Measurements from ENCODE around the gene NUTM2G.
"Not testable (repeated sequence)": the region's sequence is repeated elsewhere in the genome, so short reads cannot be mapped to it uniquely, and the experiment has no call there.

The NUTM2G gene, protein sequence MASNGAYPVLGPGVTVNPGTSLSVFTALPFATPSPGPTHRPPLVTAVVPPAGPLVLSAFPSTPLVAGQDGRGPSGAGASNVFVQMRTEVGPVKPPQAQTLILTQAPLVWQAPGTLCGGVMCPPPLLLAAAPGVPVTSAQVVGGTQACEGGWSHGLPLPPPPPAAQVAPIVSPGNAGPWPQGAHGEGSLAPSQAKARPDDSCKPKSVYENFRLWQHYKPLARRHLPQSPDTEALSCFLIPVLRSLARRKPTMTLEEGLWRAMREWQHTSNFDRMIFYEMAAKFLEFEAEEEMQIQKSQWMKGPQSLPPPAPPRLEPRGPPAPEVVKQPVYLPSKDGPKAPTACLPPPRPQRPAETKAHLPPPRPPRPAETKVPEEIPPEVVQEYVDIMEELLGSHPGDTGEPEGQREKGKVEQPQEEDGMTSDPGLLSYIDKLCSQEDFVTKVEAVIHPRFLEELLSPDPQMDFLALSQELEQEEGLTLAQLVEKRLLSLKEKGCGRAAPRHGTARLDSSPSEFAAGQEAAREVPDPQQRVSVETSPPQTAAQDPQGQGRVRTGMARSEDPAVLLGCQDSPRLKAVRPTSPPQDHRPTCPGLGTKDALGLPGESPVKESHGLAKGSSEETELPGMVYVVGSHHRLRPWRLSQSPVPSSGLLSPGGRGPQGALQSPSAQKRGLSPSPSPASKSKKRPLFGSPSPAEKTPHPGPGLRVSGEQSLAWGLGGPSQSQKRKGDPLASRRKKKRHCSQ

DNA sequence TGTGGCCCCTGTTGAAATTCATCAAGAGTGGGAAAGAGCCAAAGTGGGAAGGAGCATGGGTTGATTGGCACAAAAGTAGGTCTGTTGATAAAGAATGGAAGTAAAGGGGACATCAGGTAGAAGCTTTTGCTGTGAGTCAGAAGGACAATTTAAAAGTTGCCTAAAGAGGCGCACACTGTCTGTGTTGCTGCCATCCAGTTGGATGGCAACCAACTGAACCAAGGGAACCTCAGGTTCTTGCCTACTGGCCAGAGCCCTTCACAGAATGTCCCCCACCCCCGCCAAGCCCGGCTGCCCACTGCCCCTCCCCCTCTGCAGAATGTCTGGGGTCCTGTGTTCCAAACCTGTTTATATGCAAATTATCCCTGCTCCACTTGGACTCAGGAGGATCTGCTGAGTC lies at the start of gene NUTM2G:
TSS of gene NUTM2G (plus strand) at position 301 of the 400 bp plus-strand sequence. CDS start 182 bp downstream, outside the sequence.
- H3K4me3 ChIP-seq (ENCODE audit: low read depth, low read length); DNase-seq (ENCODE audit: low read depth, low spot score); in situ Hi-C loops (cut with HindIII; ENCODE audit: low sequenced_read_pairs): not testable (repeated sequence)

DNA sequence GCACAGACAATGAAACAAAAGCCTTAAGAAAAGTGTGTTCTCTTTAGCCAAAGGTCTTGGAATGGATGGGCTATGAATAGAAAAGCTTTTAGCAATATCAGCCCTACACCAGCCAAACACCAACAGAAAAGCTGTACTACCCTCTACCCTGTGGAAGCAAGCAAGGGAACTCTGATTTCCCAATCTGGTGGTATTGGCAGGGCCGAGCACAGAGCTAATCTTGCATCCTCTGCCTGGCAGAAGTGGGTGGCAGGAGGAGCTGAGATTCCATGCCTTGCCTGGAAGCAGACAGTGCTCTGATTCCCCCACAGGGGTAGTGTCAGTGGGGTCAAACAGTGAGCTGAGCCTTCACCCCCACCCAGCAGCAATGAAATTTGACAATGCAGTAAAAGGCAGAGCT lies 44.7 kb upstream of the NUTM2G start:
- no peak for DNase-seq (ENCODE audit: low read depth, low spot score)
- in situ Hi-C loops (cut with HindIII; ENCODE audit: low sequenced_read_pairs): no loop called here
- H3K4me3 ChIP-seq (ENCODE audit: low read depth, low read length): no peak overlapping the region
- TF ChIP-seq, protein P1, sequence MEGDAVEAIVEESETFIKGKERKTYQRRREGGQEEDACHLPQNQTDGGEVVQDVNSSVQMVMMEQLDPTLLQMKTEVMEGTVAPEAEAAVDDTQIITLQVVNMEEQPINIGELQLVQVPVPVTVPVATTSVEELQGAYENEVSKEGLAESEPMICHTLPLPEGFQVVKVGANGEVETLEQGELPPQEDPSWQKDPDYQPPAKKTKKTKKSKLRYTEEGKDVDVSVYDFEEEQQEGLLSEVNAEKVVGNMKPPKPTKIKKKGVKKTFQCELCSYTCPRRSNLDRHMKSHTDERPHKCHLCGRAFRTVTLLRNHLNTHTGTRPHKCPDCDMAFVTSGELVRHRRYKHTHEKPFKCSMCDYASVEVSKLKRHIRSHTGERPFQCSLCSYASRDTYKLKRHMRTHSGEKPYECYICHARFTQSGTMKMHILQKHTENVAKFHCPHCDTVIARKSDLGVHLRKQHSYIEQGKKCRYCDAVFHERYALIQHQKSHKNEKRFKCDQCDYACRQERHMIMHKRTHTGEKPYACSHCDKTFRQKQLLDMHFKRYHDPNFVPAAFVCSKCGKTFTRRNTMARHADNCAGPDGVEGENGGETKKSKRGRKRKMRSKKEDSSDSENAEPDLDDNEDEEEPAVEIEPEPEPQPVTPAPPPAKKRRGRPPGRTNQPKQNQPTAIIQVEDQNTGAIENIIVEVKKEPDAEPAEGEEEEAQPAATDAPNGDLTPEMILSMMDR (IDR thresholded peaks at IDR 0.05; ENCODE audit: low read depth, low read length): no peak

- in situ Hi-C loops (cut with HindIII; ENCODE audit: low sequenced_read_pairs): no loop called here
- DNase-seq (ENCODE audit: low read depth, low spot score): peak; percentile 51
- TF ChIP-seq, protein P1 (IDR thresholded peaks at IDR 0.05; ENCODE audit: low read depth, low read length): no peak
- H3K4me3 ChIP-seq (ENCODE audit: low read depth, low read length): no peak overlapping the region
Measured at GRCh38 chr9:96884443-96884842, 44.2 kb upstream of the NUTM2G start.

DNA sequence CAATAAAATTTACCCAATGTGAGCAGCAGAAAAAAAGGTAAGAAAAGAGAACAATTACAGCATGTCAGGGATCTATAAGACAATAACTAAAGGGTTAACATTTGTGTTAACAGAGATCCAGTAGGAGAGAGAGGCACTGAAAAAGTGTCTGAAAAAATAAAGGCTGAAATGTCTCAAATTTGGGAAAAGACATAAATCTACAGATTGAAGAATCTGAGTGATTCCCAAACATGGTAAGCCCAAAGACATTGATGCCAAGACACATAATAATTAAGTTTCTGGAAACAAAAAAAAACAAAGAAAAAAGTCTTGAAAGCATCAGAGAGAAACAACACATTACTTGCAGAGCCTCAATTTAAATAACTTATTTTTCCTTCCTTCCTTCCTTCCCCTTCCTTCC lies 43.2 kb upstream of the NUTM2G start:
- in situ Hi-C loops (cut with HindIII; ENCODE audit: low sequenced_read_pairs): no loop called here
- no peak for DNase-seq (ENCODE audit: low read depth, low spot score)
- H3K4me3 ChIP-seq (ENCODE audit: low read depth, low read length): no peak overlapping the region
- TF ChIP-seq, protein P1 (IDR thresholded peaks at IDR 0.05; ENCODE audit: low read depth, low read length): no peak

- in situ Hi-C loops (cut with HindIII; ENCODE audit: low sequenced_read_pairs): no loop called here
- DNase-seq (ENCODE audit: low read depth, low spot score): no peak
- H3K4me3 ChIP-seq (ENCODE audit: low read depth, low read length): no peak overlapping the region
- TF ChIP-seq, protein P1 (IDR thresholded peaks at IDR 0.05; ENCODE audit: low read depth, low read length): no peak
Measured at GRCh38 chr9:96888591-96888990, 40.1 kb upstream of the NUTM2G start.

- no peak overlapping the region for H3K4me3 ChIP-seq (ENCODE audit: low read depth, low read length)
- no peak for DNase-seq (ENCODE audit: low read depth, low spot score)
- in situ Hi-C loops (cut with HindIII; ENCODE audit: low sequenced_read_pairs): no loop called here
- TF ChIP-seq, protein P1 (IDR thresholded peaks at IDR 0.05; ENCODE audit: low read depth, low read length): no peak
Measured at GRCh38 chr9:96892131-96892530, 36.5 kb upstream of the NUTM2G start.

GRCh38 chr9:96900010-96900409 lies 28.6 kb upstream of the NUTM2G start:
- DNase-seq (ENCODE audit: low read depth, low spot score); in situ Hi-C loops (cut with HindIII; ENCODE audit: low sequenced_read_pairs); H3K4me3 ChIP-seq (ENCODE audit: low read depth, low read length): not testable (repeated sequence)

DNA sequence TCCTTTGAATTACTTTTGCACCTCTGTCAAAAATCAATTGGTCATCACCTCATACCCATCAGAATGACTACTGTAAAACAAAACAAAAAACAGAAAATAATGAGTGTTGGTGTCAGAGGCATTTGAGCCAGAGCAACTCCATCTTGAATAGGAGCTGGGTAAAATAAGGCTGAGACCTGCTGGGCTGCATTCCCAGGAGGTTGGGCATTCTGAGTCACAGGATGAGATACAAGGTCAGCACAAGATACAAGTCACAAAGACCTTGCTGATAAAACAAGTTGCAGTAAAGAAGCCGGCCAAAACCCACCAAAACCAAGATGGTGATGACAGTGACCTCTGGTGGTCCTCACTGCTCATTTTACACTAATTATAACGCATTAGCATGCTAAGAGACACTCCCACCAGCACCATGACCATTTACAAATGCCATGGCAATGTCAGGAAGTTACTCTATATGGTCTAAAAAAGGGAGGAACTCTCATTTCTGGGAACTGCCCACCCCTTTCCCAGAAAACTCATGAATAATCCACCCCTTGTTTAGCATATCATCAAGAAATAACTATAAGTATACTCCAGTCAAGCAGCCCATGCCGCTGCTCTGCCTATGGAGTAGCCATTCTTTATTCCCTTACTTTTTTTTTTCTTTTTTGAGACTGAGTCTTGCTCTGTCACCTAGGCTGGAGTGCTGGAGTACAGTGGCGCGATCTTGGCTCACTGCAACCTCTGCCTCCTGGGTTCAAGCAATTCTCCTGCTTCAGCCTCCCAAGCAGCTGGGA lies 23.5 kb upstream of the NUTM2G start:
- H3K4me3 ChIP-seq (ENCODE audit: low read depth, low read length); in situ Hi-C loops (cut with HindIII; ENCODE audit: low sequenced_read_pairs); DNase-seq (ENCODE audit: low read depth, low spot score): not testable (repeated sequence)

GRCh38 chr9:96908479-96908878 lies 20.2 kb upstream of the NUTM2G start:
- H3K4me3 ChIP-seq (ENCODE audit: low read depth, low read length); DNase-seq (ENCODE audit: low read depth, low spot score); in situ Hi-C loops (cut with HindIII; ENCODE audit: low sequenced_read_pairs): not testable (repeated sequence)

DNA sequence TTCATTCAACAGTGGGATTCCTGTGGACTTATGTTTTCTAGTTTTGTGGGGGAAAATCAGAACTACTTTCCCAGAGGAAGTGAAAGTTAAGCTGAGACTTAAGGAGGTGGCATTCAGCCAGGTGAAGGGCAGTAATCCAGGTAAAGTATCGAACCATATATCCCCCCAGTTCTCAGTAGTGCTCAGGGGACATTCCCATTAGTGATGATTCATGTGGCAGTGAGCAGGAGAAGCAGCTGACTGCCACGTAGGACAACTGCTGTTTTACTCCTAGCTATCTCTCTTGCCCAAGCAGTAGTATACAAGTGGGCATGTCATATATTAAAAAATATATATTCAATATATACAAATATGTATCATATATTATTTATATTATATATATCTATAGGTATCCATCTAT lies 13.1 kb upstream of the NUTM2G start:
- DNase-seq (ENCODE audit: low read depth, low spot score); in situ Hi-C loops (cut with HindIII; ENCODE audit: low sequenced_read_pairs); H3K4me3 ChIP-seq (ENCODE audit: low read depth, low read length): not testable (repeated sequence)

GRCh38 chr9:96916531-96916930 lies 12.1 kb upstream of the NUTM2G start:
- H3K4me3 ChIP-seq (ENCODE audit: low read depth, low read length); in situ Hi-C loops (cut with HindIII; ENCODE audit: low sequenced_read_pairs); DNase-seq (ENCODE audit: low read depth, low spot score): not testable (repeated sequence)

Data from astrocyte of the spinal cord (primary cell).